K562 (cell line): Measurements from ENCODE around the gene CLEC2D. TPM values are rescaled to one million over a fixed set of nuclear protein-coding genes. Genes with fewer than 3 reads are reported as not detected.
A peak's percentile ranks its signal among the peaks of the same experiment; 100 is the strongest.

Source experiments
- CCAR2 ChIP-seq: fragments of 200-400 bp; formaldehyde crosslinking; IDR thresholded peaks from 2 replicates; pipeline ENCODE4 v1.6.1; 2017; ENCODE audit warnings: mild to moderate bottlenecking, low read depth, low read length
- DEAF1 ChIP-seq: fragments of 450-650 bp; formaldehyde crosslinking; IDR thresholded peaks from 2 replicates; pipeline ENCODE4 v1.4.0; 2020; ENCODE audit warnings: mild to moderate bottlenecking, moderate library complexity
- E2F6 ChIP-seq, 2 experiments: IDR thresholded peaks; 2 replicates each; pipeline ENCODE4 v1.6.1; 2011; ENCODE audit warnings: borderline replicate concordance in 1 of 2, control low read depth in 1 of 2, low read depth in 1 of 2, low read length in 1 of 2, mild to moderate bottlenecking in 1 of 2, mixed read lengths in 1 of 2, moderate library complexity in 1 of 2; ENCODE audit not compliant: insufficient read depth in 1 of 2, insufficient read length in 1 of 2, poor library complexity in 1 of 2, severe bottlenecking in 1 of 2; ENCODE audit errors: extremely low read depth in 1 of 2
- GTF2A2 ChIP-seq: IDR thresholded peaks from 2 replicates; pipeline ENCODE4 v1.6.1; 2016; ENCODE audit warnings: mild to moderate bottlenecking, missing genetic modification characterization, missing compliant biosample characterization
- MBD2 ChIP-seq: sonication (generic); IDR thresholded peaks from 2 replicates; pipeline ENCODE4 v1.6.1; 2016; ENCODE audit warnings: low read depth, borderline replicate concordance
- MGA ChIP-seq: fragments of 450-650 bp; IDR thresholded peaks from 2 replicates; pipeline ENCODE4 v1.6.1; 2016; ENCODE audit warnings: mild to moderate bottlenecking, moderate library complexity
- NR1H2 ChIP-seq: sonication (generic); formaldehyde crosslinking; IDR thresholded peaks from 2 replicates; pipeline ENCODE4 v1.4.0; 2020; ENCODE audit warnings: mild to moderate bottlenecking, missing genetic modification reagents
- PTRF ChIP-seq: fragments of 450-650 bp; IDR thresholded peaks from 2 replicates; pipeline ENCODE4 v1.6.1; 2016; ENCODE audit warnings: mild to moderate bottlenecking, missing genetic modification characterization, missing compliant biosample characterization
- SMAD3 ChIP-seq: fragments of 450-650 bp; formaldehyde crosslinking; conservative IDR thresholded peaks from 2 replicates; pipeline ENCODE4 v1.4.0; 2020; ENCODE audit warnings: mild to moderate bottlenecking
- SREBF2 ChIP-seq: sonication (generic); formaldehyde crosslinking; IDR thresholded peaks from 2 replicates; pipeline ENCODE4 v1.4.0; 2020; ENCODE audit warnings: mild to moderate bottlenecking, missing genetic modification reagents
- ZC3H4 ChIP-seq: sonication (generic); formaldehyde crosslinking; IDR thresholded peaks from 2 replicates; pipeline ENCODE4 v1.9.0; 2021; ENCODE audit warnings: missing genetic modification reagents, borderline replicate concordance
- ZNF140 ChIP-seq: fragments of 250-450 bp; sonication (Bioruptor Pico); IDR thresholded peaks from 2 replicates; pipeline ENCODE4 v1.8.0; 2021; ENCODE audit warnings: moderate library complexity, mild to moderate bottlenecking, inconsistent platforms
- ZNF354B ChIP-seq: fragments of 250-450 bp; sonication (Bioruptor Pico); IDR thresholded peaks from 2 replicates; pipeline ENCODE4 v1.4.0; 2020
- polyA plus RNA-seq, 8 experiments: library from polyadenylated mRNA; depleted of rRNA in 4 of 8; stranded (reverse) in 5 of 8; unstranded in 3 of 8; fragments of >200 nt; fragmentation: Nextera tagmentation in 2 of 8; fragmentation: Illumina TruSeq in 1 of 8; extraction: Ambion mirVana in 2 of 8; extraction: Trizol in 1 of 8; gene quantifications; 2 replicates each; pipeline versions ENCODE4 v1.2.1 to v1.2.3, GENCODE V29; 2011 to 2014; ENCODE audit warnings: inconsistent platforms in 1 of 8, missing spikeins in 1 of 8
- total RNA-seq, 7 experiments: library from RNA; depleted of rRNA in 6 of 7; stranded (reverse); fragments of >200 nt in 6 of 7; fragmentation: Illumina TruSeq in 2 of 7; extraction: Trizol in 2 of 7; gene quantifications; 2 replicates each; pipeline versions ENCODE4 v1.2.1 to v1.2.3, GENCODE V29; 2011 to 2021; ENCODE audit warnings: low replicate concordance in 1 of 7

CLEC2D gene
- total and polyA plus RNA-seq, 9 of the 15 experiments (the other 6 are each of a cell fraction or from before 2014, with no cell fraction given) = 1.4 to 5.0 (median 2.2) TPM

GRCh38 chr12:9740106-9740750 lies 70.7 kb downstream of the CLEC2D start (continued):
- TF ChIP-seq SREBF2 (CRISPR knock-in tag) (no peak), E2F6 (IDR thresholded peaks at IDR 0.05; ENCODE audit: borderline replicate concordance in 1 of 2, extremely low read depth in 1 of 2, insufficient read depth in 1 of 2, insufficient read length in 1 of 2, low read depth in 1 of 2, low read length in 1 of 2, poor library complexity in 1 of 2, severe bottlenecking in 1 of 2) (peak in 1 of 2 experiments; percentile 12), MGA (peak; percentile 49; the same call in 1 of the 2 replicates), SMAD3 (no peak), ZC3H4 (CRISPR knock-in tag) (no peak), MBD2 (no peak), ZNF140 (CRISPR knock-in tag) (no peak), NR1H2 (CRISPR knock-in tag) (no peak), GTF2A2 (tag) (no peak), DEAF1 (no peak), CCAR2 (no peak), ZNF354B (CRISPR knock-in tag) (no peak), PTRF (no peak)
